PC-3 (cell line): ENCODE results near the gene NCS1. TPM values are rescaled to one million over a fixed set of nuclear protein-coding genes. Genes with fewer than 3 reads are reported as not detected.

ENCODE experiments used
- ATAC-seq: fragments of 200-7000 bp; cut with Tn5 transposase; 2 replicates; pipeline ENCODE4 v1.9.1; 2020; ENCODE audit warnings: mild to moderate bottlenecking, moderate library complexity
- BruUV-seq: library from RNA; stranded (reverse); fragments of 400-500 nt; replicated peaks from 2 replicates; lab custom pipeline; 2021; lab: Mats Ljungman, UMichigan
- CTCF ChIA-PET: fragments of 300-600 bp; sonication (Branson Sonifier 250); formaldehyde crosslinking; loops from one replicate; lab custom pipeline; 2022; ENCODE audit warnings: antibody characterized with exemption; lab: Charles Lee
- POLR2A ChIA-PET: fragments of 300-600 bp; sonication (Branson Sonifier 250); formaldehyde crosslinking; loops from one replicate; lab custom pipeline; 2022; ENCODE audit warnings: antibody characterized with exemption; ENCODE audit not compliant: unreplicated experiment; lab: Charles Lee
- DNase-seq: peaks from one replicate; pipeline ENCODE4 v3.0.0-alpha.2; 2015
- H2AFZ ChIP-seq: fragments of 300-600 bp; sonication (generic); 2 replicates; pipeline ENCODE4 v1.6.0; 2016; ENCODE audit warnings: antibody characterized with exemption, low read length
- H3F3A ChIP-seq: fragments of 300-600 bp; sonication (generic); one replicate; pipeline ENCODE4 v1.6.0; 2017; ENCODE audit warnings: antibody characterized with exemption, low read length, control low read depth, mild to moderate bottlenecking; ENCODE audit not compliant: unreplicated experiment
- H3K27ac ChIP-seq: fragments of 300-600 bp; sonication (generic); 2 replicates; pipeline ENCODE4 v1.5.1; 2016; ENCODE audit warnings: mild to moderate bottlenecking, low read length
- H3K27me3 ChIP-seq: fragments of 300-600 bp; sonication (generic); 2 replicates; pipeline ENCODE4 v1.6.1; 2016; ENCODE audit warnings: low read length, mixed read lengths
- H3K36me3 ChIP-seq: fragments of 300-600 bp; sonication (generic); 2 replicates; pipeline ENCODE4 v1.6.1; 2016; ENCODE audit warnings: low read depth, mixed run types, low read length, mixed read lengths
- H3K4me1 ChIP-seq: fragments of 300-600 bp; sonication (generic); 2 replicates; pipeline ENCODE4 v1.5.1; 2016; ENCODE audit warnings: low read length; ENCODE audit not compliant: insufficient read depth
- H3K4me2 ChIP-seq: fragments of 300-600 bp; sonication (generic); 2 replicates; pipeline ENCODE4 v1.6.0; 2016; ENCODE audit warnings: low read length
- H3K4me3 ChIP-seq: fragments of 300-600 bp; sonication (generic); 2 replicates; pipeline ENCODE4 v1.5.1; 2016; ENCODE audit warnings: mild to moderate bottlenecking, low read length, mixed read lengths
- H3K79me2 ChIP-seq: fragments of 300-600 bp; sonication (generic); 2 replicates; pipeline ENCODE4 v1.6.1; 2017; ENCODE audit warnings: low read length, mixed read lengths
- H3K9ac ChIP-seq: fragments of 300-600 bp; sonication (generic); 2 replicates; pipeline ENCODE4 v1.6.0; 2016; ENCODE audit warnings: mild to moderate bottlenecking, low read length
- H3K9me2 ChIP-seq: fragments of 300-600 bp; sonication (generic); replicated peaks from 2 replicates; pipeline ENCODE4 v1.6.1; 2016; ENCODE audit warnings: mixed run types, low read length, mixed read lengths
- H3K9me3 ChIP-seq: fragments of 300-600 bp; sonication (generic); 2 replicates; pipeline ENCODE4 v1.6.1; 2016; ENCODE audit warnings: low read length, mixed read lengths
- H4K20me1 ChIP-seq: fragments of 300-600 bp; sonication (generic); 2 replicates; pipeline ENCODE4 v1.6.1; 2016; ENCODE audit warnings: low read length, mixed read lengths
- CTCF ChIP-seq: fragments of 300-600 bp; sonication (generic); conservative IDR thresholded peaks from 2 replicates; pipeline ENCODE4 v1.5.1; 2017; ENCODE audit warnings: antibody characterized with exemption, low read depth, mild to moderate bottlenecking, low read length
- EZH2 ChIP-seq: fragments of 300-600 bp; sonication (generic); IDR thresholded peaks from one replicate; pipeline ENCODE4 v1.6.1; 2017; ENCODE audit warnings: antibody characterized with exemption, mild to moderate bottlenecking, low read length; ENCODE audit not compliant: unreplicated experiment
- EZH2phosphoT487 ChIP-seq: fragments of 300-600 bp; sonication (generic); IDR thresholded peaks from 2 replicates; pipeline ENCODE4 v1.6.1; 2018; ENCODE audit warnings: mild to moderate bottlenecking, antibody characterized with exemption, low read length, borderline replicate concordance
- intact Hi-C: fragments of 100-400 bp; cut with micrococcal nuclease; formaldehyde crosslinking; loops from 2 replicates; pipeline ENCODE4 v1.9.0; 2023
- total RNA-seq: library from RNA; depleted of rRNA; stranded (reverse); fragments of >200 nt; gene quantifications from 2 replicates; pipeline ENCODE4 v1.2.3, GENCODE V29; 2014

NCS1 gene
- total RNA-seq, 1 experiment from 2014 or later: 14.0 TPM

- Histone ChIP-seq H3K36me3 (no peaks in the 10 kb centered on the region), H3K4me1 (no peaks in the 10 kb centered on the region), H3K27me3 (no peaks in the 10 kb centered on the region), H3K9ac (no peak overlapping the region), H3K79me2 (peaks cover 15% of the 10 kb centered on the region), H2AFZ (no peak overlapping the region), H3K4me2 (no peak overlapping the region), H3F3A (no peaks in the 10 kb centered on the region), H4K20me1 (peaks cover 3% of the 10 kb centered on the region; the same call in 1 of the 2 replicates), H3K9me2 (no peaks in the 10 kb centered on the region), H3K27ac (no peak overlapping the region), H3K4me3 (no peak overlapping the region), H3K9me3 (no peaks in the 10 kb centered on the region)
- intact Hi-C loops: no loop called here
- ChIA-PET CTCF (no interaction called here), POLR2A (no interaction called here)
- TF ChIP-seq CTCF (no peak), EZH2 (no peak), EZH2phosphoT487 (no peak)
- DNase-seq (no peak), ATAC-seq (no peak)
- BruUV-seq: no TSS peak
These were observed 21.6 kb downstream of the NCS1 start for GRCh38 chr9:130193531-130194377.

GRCh38 chr9:130194378-130194932 is 22.3 kb downstream of the NCS1 start:
- BruUV-seq: no TSS peak
- no peaks in the 10 kb centered on the region for H3K9me2 ChIP-seq

More at GRCh38 chr9:130194378-130194932, 22.3 kb downstream of the NCS1 start:
- no peak overlapping the region for H2AFZ ChIP-seq
- TF ChIP-seq EZH2phosphoT487 (no peak), CTCF (no peak), EZH2 (no peak)
- H4K20me1 ChIP-seq: no peaks in the 10 kb centered on the region
- no peaks in the 10 kb centered on the region for H3F3A ChIP-seq
- ChIA-PET CTCF (no interaction called here), POLR2A (no interaction called here)
- no peaks in the 10 kb centered on the region for H3K27me3 ChIP-seq
- H3K4me2 ChIP-seq: no peak overlapping the region
- peaks cover 10% of the 10 kb centered on the region; the same call in 1 of the 2 replicates for H3K79me2 ChIP-seq
- H3K27ac ChIP-seq: no peak overlapping the region
- H3K4me3 ChIP-seq: no peak overlapping the region
- no peak overlapping the region for H3K9ac ChIP-seq
- no peaks in the 10 kb centered on the region for H3K4me1 ChIP-seq
- no peaks in the 10 kb centered on the region for H3K9me3 ChIP-seq
- intact Hi-C loops: no loop called here
- no peak for ATAC-seq
- DNase-seq: no peak
- H3K36me3 ChIP-seq: no peaks in the 10 kb centered on the region
